Measurements from ENCODE around the gene ZCCHC18. TPM values are rescaled to one million over a fixed set of nuclear protein-coding genes. Genes with fewer than 3 reads are reported as not detected.
A peak's percentile ranks its signal among the peaks of the same experiment; 100 is the strongest.

The ZCCHC18 gene
- total RNA-seq, 4 donors from 2014 or later, result 0.42 TPM; not detected in 3

GRCh38 chrX:104085477-104085876 lies 26.8 kb upstream of the ZCCHC18 start:
- TF ChIP-seq EP300 (IDR thresholded peaks at IDR 0.05) (no peak), POLR2A (IDR thresholded peaks at IDR 0.05) (no peak), POLR2AphosphoS5 (IDR thresholded peaks at IDR 0.05) (no peak), CTCF (IDR thresholded peaks at IDR 0.05) (no peak)
- Histone ChIP-seq H3K36me3 (no peaks in the 10 kb centered on the region), H3K4me1 (no peaks in the 10 kb centered on the region), H3K27me3 (no peaks in the 10 kb centered on the region), H3K27ac (no peak overlapping the region), H3K4me3 (no peak overlapping the region), H3K9me3 (no peaks in the 10 kb centered on the region)
- DNase-seq (ENCODE audit: low spot score in 2 of 2), result no peak
- WGBS, result 83% methylated on average over 6 of the region's 7 CpGs

- H3K27ac ChIP-seq, result no peak overlapping the region
- H3K36me3 ChIP-seq, result no peaks in the 10 kb centered on the region
- TF ChIP-seq CTCF (IDR thresholded peaks at IDR 0.05) (no peak), POLR2A (IDR thresholded peaks at IDR 0.05) (no peak), POLR2AphosphoS5 (IDR thresholded peaks at IDR 0.05) (no peak), EP300 (IDR thresholded peaks at IDR 0.05) (no peak)
- no peak for DNase-seq (ENCODE audit: low spot score in 2 of 2)
- WGBS, result 100% methylated on average over 2 of the region's 7 CpGs
- no peaks in the 10 kb centered on the region for H3K4me1 ChIP-seq
- no peak overlapping the region for H3K4me3 ChIP-seq
- H3K9me3 ChIP-seq, result no peaks in the 10 kb centered on the region
- H3K27me3 ChIP-seq, result no peaks in the 10 kb centered on the region
Observed at GRCh38 chrX:104085919-104086318, 26.4 kb upstream of the ZCCHC18 start.

GRCh38 chrX:104098151-104098808 lies 14.0 kb upstream of the ZCCHC18 start:
- 4% methylated on average over 4 of the region's 4 CpGs for WGBS
- H3K27me3 ChIP-seq, result no peaks in the 10 kb centered on the region
- DNase-seq (ENCODE audit: low spot score in 2 of 2), result no peak

GRCh38 chrX:104098919-104099318 lies 13.4 kb upstream of the ZCCHC18 start:
- Histone ChIP-seq H3K4me1 (no peaks in the 10 kb centered on the region), H3K9me3 (no peaks in the 10 kb centered on the region), H3K27ac (no peak overlapping the region), H3K36me3 (no peaks in the 10 kb centered on the region), H3K4me3 (no peak overlapping the region), H3K27me3 (no peaks in the 10 kb centered on the region)
- no peak for TF ChIP-seq POLR2A (IDR thresholded peaks at IDR 0.05)
- TF ChIP-seq POLR2AphosphoS5 (IDR thresholded peaks at IDR 0.05), result no peak
- TF ChIP-seq CTCF (IDR thresholded peaks at IDR 0.05), result no peak
- TF ChIP-seq EP300 (IDR thresholded peaks at IDR 0.05), result no peak
- no peak for DNase-seq (ENCODE audit: low spot score in 2 of 2)

More at GRCh38 chrX:104098151-104098808, 14.0 kb upstream of the ZCCHC18 start:
- H3K4me3 ChIP-seq, result no peak overlapping the region
- H3K4me1 ChIP-seq, result no peaks in the 10 kb centered on the region
- no peak overlapping the region for H3K27ac ChIP-seq
- no peaks in the 10 kb centered on the region for H3K36me3 ChIP-seq
- no peaks in the 10 kb centered on the region for H3K9me3 ChIP-seq
- peak; percentile 27 to 64 for TF ChIP-seq CTCF (IDR thresholded peaks at IDR 0.05)
- TF ChIP-seq POLR2AphosphoS5 (IDR thresholded peaks at IDR 0.05), result no peak

- Histone ChIP-seq H3K4me1 (no peaks in the 10 kb centered on the region), H3K27ac (no peak overlapping the region), H3K4me3 (no peak overlapping the region), H3K27me3 (no peaks in the 10 kb centered on the region), H3K9me3 (no peaks in the 10 kb centered on the region), H3K36me3 (no peaks in the 10 kb centered on the region)
- 81% methylated on average over 7 of the region's 10 CpGs for WGBS
- DNase-seq (ENCODE audit: low spot score in 2 of 2), result no peak
- TF ChIP-seq POLR2A (IDR thresholded peaks at IDR 0.05) (no peak), EP300 (IDR thresholded peaks at IDR 0.05) (no peak), CTCF (IDR thresholded peaks at IDR 0.05) (no peak), POLR2AphosphoS5 (IDR thresholded peaks at IDR 0.05) (no peak)
Observed at GRCh38 chrX:104104676-104105075, 7.6 kb upstream of the ZCCHC18 start.

Data from suprapubic skin (tissue), 4 donors.